SK-N-MC (cell line): ENCODE results near the gene TBC1D3.
"Not testable (repeated sequence)": the region's sequence is repeated elsewhere in the genome, so short reads cannot be mapped to it uniquely, and the experiment has no call there.

Experiments used
- DNase-seq: peaks from one replicate; pipeline ENCODE4 v3.0.0-alpha.2; 2011; ENCODE audit warnings: low read depth, low spot score
- H3K27ac ChIP-seq: fragments of 200-600 bp; sonication (generic); 2 replicates; pipeline ENCODE4 v1.5.1; 2016; ENCODE audit warnings: mixed run types
- H3K36me3 ChIP-seq: fragments of 200-600 bp; sonication (generic); 2 replicates; pipeline ENCODE4 v1.6.1; 2017; ENCODE audit warnings: antibody characterized with exemption, low read length, mixed read lengths; ENCODE audit not compliant: insufficient read depth
- H3K4me3 ChIP-seq: fragments of 200-600 bp; sonication (generic); 2 replicates; pipeline ENCODE4 v1.5.1; 2016
- H3K9ac ChIP-seq: fragments of 200-600 bp; sonication (generic); 2 replicates; pipeline ENCODE4 v1.8.0; 2017; ENCODE audit warnings: mixed run types, mixed read lengths; ENCODE audit not compliant: insufficient read length
- H3K9me3 ChIP-seq: fragments of 200-600 bp; sonication (generic); 2 replicates; pipeline ENCODE4 v1.6.1; 2017; ENCODE audit warnings: low read depth, mild to moderate bottlenecking, antibody characterized with exemption, low read length, moderate library complexity, mixed read lengths

Gene TBC1D3

GRCh38 chr17:38192455-38192854 is at the start of gene TBC1D3:
TSS of gene TBC1D3 (minus strand) at chr17:38192555. CDS start at chr17:38191029, 1,526 bp downstream.
- not testable (repeated sequence) for H3K4me3 ChIP-seq, H3K9me3 ChIP-seq, H3K9ac ChIP-seq, H3K36me3 ChIP-seq, DNase-seq, H3K27ac ChIP-seq

GRCh38 chr17:38232790-38233189 is 40.4 kb upstream of the TBC1D3 start:
- H3K9ac ChIP-seq, DNase-seq, H3K9me3 ChIP-seq, H3K4me3 ChIP-seq, H3K36me3 ChIP-seq, H3K27ac ChIP-seq: not testable (repeated sequence)

- H3K9me3 ChIP-seq, DNase-seq, H3K27ac ChIP-seq, H3K9ac ChIP-seq, H3K4me3 ChIP-seq, H3K36me3 ChIP-seq: not testable (repeated sequence)
These were observed 33.6 kb upstream of the TBC1D3 start for GRCh38 chr17:38225844-38226495.

GRCh38 chr17:38220867-38221266 is 28.5 kb upstream of the TBC1D3 start:
- not testable (repeated sequence) for H3K4me3 ChIP-seq, H3K9ac ChIP-seq, H3K27ac ChIP-seq, H3K9me3 ChIP-seq, H3K36me3 ChIP-seq, DNase-seq

GRCh38 chr17:38200271-38200670 is 7.9 kb upstream of the TBC1D3 start:
- H3K27ac ChIP-seq, H3K4me3 ChIP-seq, H3K9me3 ChIP-seq, DNase-seq, H3K36me3 ChIP-seq, H3K9ac ChIP-seq: not testable (repeated sequence)

- H3K9me3 ChIP-seq = not testable (repeated sequence)
These were observed 57.5 kb downstream of the TBC1D3 start for GRCh38 chr17:38134860-38135259.

More at GRCh38 chr17:38134860-38135259, 57.5 kb downstream of the TBC1D3 start:
- not testable (repeated sequence) for DNase-seq, H3K9ac ChIP-seq, H3K4me3 ChIP-seq, H3K36me3 ChIP-seq, H3K27ac ChIP-seq
